Parathyroid adenoma (tissue), 2 donors: ENCODE measurements around the gene POMGNT2.

ENCODE experiments used
- H2AFZ ChIP-seq: fragments of 300-600 bp; sonication (generic); one replicate; pipeline ENCODE4 v1.7.0; 2017; ENCODE audit warnings: antibody characterized with exemption, mild to moderate bottlenecking
- H3K27ac ChIP-seq: fragments of 300-600 bp; sonication (generic); one replicate; pipeline ENCODE4 v1.7.0; 2017
- H3K27me3 ChIP-seq: fragments of 300-600 bp; sonication (generic); one replicate; pipeline ENCODE4 v1.7.0; 2017; ENCODE audit warnings: low read length; ENCODE audit not compliant: control insufficient read depth, insufficient read depth
- H3K36me3 ChIP-seq: fragments of 300-600 bp; sonication (generic); one replicate; pipeline ENCODE4 v1.7.0; 2017; ENCODE audit warnings: low read length; ENCODE audit not compliant: control insufficient read depth, insufficient read depth
- H3K4me1 ChIP-seq: fragments of 300-600 bp; sonication (generic); one replicate; pipeline ENCODE4 v1.7.0; 2017; ENCODE audit warnings: control low read depth
- H3K4me2 ChIP-seq: fragments of 300-600 bp; sonication (generic); one replicate; pipeline ENCODE4 v1.7.0; 2017; ENCODE audit warnings: low read length
- H3K4me3 ChIP-seq: fragments of 300-600 bp; sonication (generic); one replicate; pipeline ENCODE4 v1.7.0; 2017; ENCODE audit warnings: low read depth, low read length
- H3K79me2 ChIP-seq: fragments of 300-600 bp; sonication (generic); one replicate; pipeline ENCODE4 v1.7.0; 2017; ENCODE audit warnings: control low read depth
- H3K9ac ChIP-seq: fragments of 300-600 bp; sonication (generic); one replicate; pipeline ENCODE4 v1.7.0; 2017; ENCODE audit warnings: mild to moderate bottlenecking
- H3K9me3 ChIP-seq: fragments of 300-600 bp; sonication (generic); one replicate; pipeline ENCODE4 v1.7.0; 2017; ENCODE audit warnings: low read length; ENCODE audit not compliant: control insufficient read depth
- TF ChIP-seq, protein P1 (sequence below): fragments of 300-600 bp; sonication (generic); IDR thresholded peaks from one replicate; pipeline ENCODE4 v1.7.0; 2017; ENCODE audit warnings: antibody characterized with exemption, mild to moderate bottlenecking
- donor health status: primary hyperparathyroidism.

Gene POMGNT2

GRCh38 chr3:43105596-43106292, at the start of gene POMGNT2:
POMGNT2 (minus strand) TSS chr3:43106079; CDS start chr3:43081431, 24,648 bp downstream.
- Histone ChIP-seq H3K9ac (peak within 1 kb of the TSS; percentile 89), H3K4me3 (peak within 1 kb of the TSS; percentile 82), H2AFZ (peak within 1 kb of the TSS; percentile 98), H3K4me1 (peaks cover 12% of the 10 kb centered on the region), H3K4me2 (peak within 1 kb of the TSS; percentile 84), H3K9me3 (no peaks in the 10 kb centered on the region), H3K27me3 (no peaks in the 10 kb centered on the region), H3K79me2 (peaks cover 36% of the 10 kb centered on the region), H3K36me3 (no peaks in the 10 kb centered on the region), H3K27ac (no peak within 1 kb of the TSS)
- TF ChIP-seq, protein P1, sequence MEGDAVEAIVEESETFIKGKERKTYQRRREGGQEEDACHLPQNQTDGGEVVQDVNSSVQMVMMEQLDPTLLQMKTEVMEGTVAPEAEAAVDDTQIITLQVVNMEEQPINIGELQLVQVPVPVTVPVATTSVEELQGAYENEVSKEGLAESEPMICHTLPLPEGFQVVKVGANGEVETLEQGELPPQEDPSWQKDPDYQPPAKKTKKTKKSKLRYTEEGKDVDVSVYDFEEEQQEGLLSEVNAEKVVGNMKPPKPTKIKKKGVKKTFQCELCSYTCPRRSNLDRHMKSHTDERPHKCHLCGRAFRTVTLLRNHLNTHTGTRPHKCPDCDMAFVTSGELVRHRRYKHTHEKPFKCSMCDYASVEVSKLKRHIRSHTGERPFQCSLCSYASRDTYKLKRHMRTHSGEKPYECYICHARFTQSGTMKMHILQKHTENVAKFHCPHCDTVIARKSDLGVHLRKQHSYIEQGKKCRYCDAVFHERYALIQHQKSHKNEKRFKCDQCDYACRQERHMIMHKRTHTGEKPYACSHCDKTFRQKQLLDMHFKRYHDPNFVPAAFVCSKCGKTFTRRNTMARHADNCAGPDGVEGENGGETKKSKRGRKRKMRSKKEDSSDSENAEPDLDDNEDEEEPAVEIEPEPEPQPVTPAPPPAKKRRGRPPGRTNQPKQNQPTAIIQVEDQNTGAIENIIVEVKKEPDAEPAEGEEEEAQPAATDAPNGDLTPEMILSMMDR: no peak

- Histone ChIP-seq H3K4me1 (no peaks in the 10 kb centered on the region), H3K9me3 (no peaks in the 10 kb centered on the region), H3K4me2 (no peak overlapping the region), H3K27me3 (no peaks in the 10 kb centered on the region), H3K79me2 (no peaks in the 10 kb centered on the region), H3K27ac (no peak overlapping the region), H3K36me3 (no peaks in the 10 kb centered on the region), H3K4me3 (no peak overlapping the region), H2AFZ (no peak overlapping the region), H3K9ac (no peak overlapping the region)
- TF ChIP-seq, protein P1: no peak
These were observed 49.1 kb upstream of the POMGNT2 start for GRCh38 chr3:43154980-43155379.

DNA sequence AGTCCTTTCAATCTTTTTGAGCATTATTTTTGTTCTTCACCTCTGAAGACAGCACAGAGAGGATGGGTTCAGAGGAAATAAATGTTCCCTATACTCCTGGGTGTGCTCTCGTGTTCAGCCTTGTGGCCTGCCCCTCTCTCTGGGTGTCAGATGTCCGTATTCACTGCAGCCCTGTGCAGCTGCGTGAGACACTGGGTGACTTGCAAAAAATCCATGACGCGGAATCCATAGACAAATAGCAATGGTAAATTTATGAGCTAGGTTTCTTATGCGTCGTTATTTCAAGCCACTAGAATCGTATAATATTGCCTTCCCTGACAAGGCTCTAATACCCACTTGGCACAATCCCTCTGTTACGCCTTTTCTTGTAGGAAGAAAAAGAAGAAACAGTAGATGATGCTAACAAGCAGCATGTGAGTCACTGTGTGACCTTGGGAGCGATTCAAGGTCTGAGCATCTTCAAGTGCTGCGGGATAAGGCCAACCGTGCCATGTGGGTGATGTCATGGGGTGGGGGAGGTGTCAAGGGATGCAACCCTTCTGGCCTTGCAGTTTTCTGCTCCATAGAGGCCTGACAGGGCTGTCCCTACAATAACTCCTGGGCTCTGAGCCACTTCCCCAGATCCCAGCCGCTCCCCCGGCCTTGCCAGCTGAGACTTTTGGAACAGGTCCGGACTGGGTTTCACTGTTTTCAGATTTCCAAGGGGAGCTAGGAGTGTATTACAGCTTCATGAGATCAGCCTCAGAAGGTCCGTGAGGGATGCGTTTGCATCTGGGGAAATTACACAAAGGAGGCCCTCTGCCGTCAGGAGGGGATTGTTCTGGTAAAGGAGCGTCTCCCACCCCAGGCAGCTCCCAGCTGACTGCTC, 47.6 kb upstream of the POMGNT2 start:
- H3K36me3 ChIP-seq: no peaks in the 10 kb centered on the region
- no peaks in the 10 kb centered on the region for H3K4me1 ChIP-seq
- H3K4me2 ChIP-seq: no peak overlapping the region
- TF ChIP-seq, protein P1: no peak
- no peak overlapping the region for H3K9ac ChIP-seq
- H3K27ac ChIP-seq: no peak overlapping the region
- no peak overlapping the region for H3K4me3 ChIP-seq
- no peaks in the 10 kb centered on the region for H3K79me2 ChIP-seq
- H3K27me3 ChIP-seq: no peaks in the 10 kb centered on the region
- no peak overlapping the region for H2AFZ ChIP-seq
- no peaks in the 10 kb centered on the region for H3K9me3 ChIP-seq

DNA sequence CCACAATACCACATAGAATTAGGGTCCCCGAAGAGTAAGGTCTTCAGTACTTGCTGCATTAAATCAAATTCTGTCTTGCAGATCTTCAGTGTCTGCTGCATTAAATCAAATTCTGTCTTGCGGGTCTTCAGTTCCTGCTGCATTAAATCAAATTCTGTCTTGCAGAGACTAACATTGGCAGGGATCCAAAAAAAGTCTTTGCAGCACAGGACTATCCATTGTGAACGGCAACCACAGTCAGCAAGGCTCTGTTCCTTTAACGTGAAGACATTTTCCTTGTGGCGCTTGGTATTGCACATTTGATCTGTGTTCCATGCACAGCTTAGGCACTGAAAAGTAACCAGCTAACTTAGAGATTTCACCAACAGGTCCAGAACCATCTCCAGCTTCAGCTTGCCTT, 46.8 kb upstream of the POMGNT2 start:
- Histone ChIP-seq H3K9ac (no peak overlapping the region), H3K4me1 (no peaks in the 10 kb centered on the region), H3K79me2 (no peaks in the 10 kb centered on the region), H3K27me3 (no peaks in the 10 kb centered on the region), H3K36me3 (no peaks in the 10 kb centered on the region), H3K9me3 (no peaks in the 10 kb centered on the region), H3K4me2 (no peak overlapping the region), H3K4me3 (no peak overlapping the region), H3K27ac (no peak overlapping the region), H2AFZ (no peak overlapping the region)
- TF ChIP-seq, protein P1: no peak
